GM23338 (cell line): ENCODE data around the gene PTS. TPM values are rescaled to one million over a fixed set of nuclear protein-coding genes. Genes with fewer than 3 reads are reported as not detected.

Experiments used
- ATAC-seq: fragments of 200-7000 bp; cut with Tn5 transposase; 3 replicates; pipeline ENCODE4 v1.9.1; 2020
- DNase-seq: peaks from one replicate; pipeline ENCODE4 v3.0.0-alpha.2; 2015; ENCODE audit warnings: low spot score
- H2AFZ ChIP-seq: fragments of 200-600 bp; sonication (generic); 2 replicates; pipeline ENCODE4 v1.8.0; 2016; ENCODE audit warnings: antibody characterized with exemption, mild to moderate bottlenecking, moderate library complexity
- H3F3A ChIP-seq: fragments of 200-600 bp; sonication (generic); replicated peaks from 2 replicates; pipeline ENCODE4 v1.8.0; 2017; ENCODE audit warnings: antibody characterized with exemption, mixed run types, low read depth
- H3K27ac ChIP-seq: fragments of 200-600 bp; sonication (generic); 2 replicates; pipeline ENCODE4 v1.6.1; 2016; ENCODE audit warnings: low read depth
- H3K27me3 ChIP-seq: fragments of 200-600 bp; sonication (generic); 2 replicates; pipeline ENCODE4 v1.8.0; 2016; ENCODE audit warnings: mild to moderate bottlenecking, mixed run types, moderate library complexity; ENCODE audit not compliant: insufficient read depth
- H3K36me3 ChIP-seq: fragments of 200-600 bp; sonication (generic); 2 replicates; pipeline ENCODE4 v1.8.0; 2016; ENCODE audit warnings: mild to moderate bottlenecking; ENCODE audit not compliant: insufficient read depth
- H3K4me1 ChIP-seq: fragments of 200-600 bp; sonication (generic); 2 replicates; pipeline ENCODE4 v1.8.0; 2016; ENCODE audit warnings: mild to moderate bottlenecking, moderate library complexity; ENCODE audit not compliant: insufficient read depth
- H3K4me2 ChIP-seq: fragments of 200-600 bp; sonication (generic); 2 replicates; pipeline ENCODE4 v1.7.1; 2017; ENCODE audit warnings: mixed run types
- H3K4me3 ChIP-seq: fragments of 200-600 bp; sonication (generic); 2 replicates; pipeline ENCODE4 v1.6.1; 2016; ENCODE audit warnings: mixed run types
- H3K79me2 ChIP-seq: fragments of 200-600 bp; sonication (generic); replicated peaks from 2 replicates; pipeline ENCODE4 v1.8.0; 2017; ENCODE audit warnings: mild to moderate bottlenecking; ENCODE audit not compliant: insufficient read depth
- H3K9me2 ChIP-seq: fragments of 200-600 bp; sonication (generic); 2 replicates; pipeline ENCODE4 v1.8.0; 2017; ENCODE audit not compliant: insufficient read depth
- H4K20me1 ChIP-seq: fragments of 200-600 bp; sonication (generic); replicated peaks from 2 replicates; pipeline ENCODE4 v1.8.0; 2017; ENCODE audit warnings: mild to moderate bottlenecking; ENCODE audit not compliant: insufficient read depth
- H3K27ac Mint-ChIP-seq: 2 replicates; pipeline ENCODE4 v1.8.0; 2020; ENCODE audit warnings: inconsistent platforms, mild to moderate bottlenecking, moderate library complexity, mixed read lengths
- H3K27me3 Mint-ChIP-seq: 3 replicates; pipeline ENCODE4 v1.8.0; 2022; ENCODE audit warnings: low read depth, mild to moderate bottlenecking, moderate library complexity, mixed read lengths, inconsistent platforms; ENCODE audit not compliant: insufficient read depth, poor library complexity
- H3K36me3 Mint-ChIP-seq: 3 replicates; pipeline ENCODE4 v1.8.0; 2021; ENCODE audit warnings: low read depth, mild to moderate bottlenecking, inconsistent platforms, moderate library complexity, mixed read lengths
- H3K4me1 Mint-ChIP-seq: 3 replicates; pipeline ENCODE4 v1.8.0; 2020; ENCODE audit warnings: mild to moderate bottlenecking, inconsistent platforms, mixed read lengths
- H3K4me3 Mint-ChIP-seq: 3 replicates; pipeline ENCODE4 v1.8.0; 2021; ENCODE audit warnings: moderate library complexity, mild to moderate bottlenecking, inconsistent platforms, mixed read lengths
- H3K9me3 Mint-ChIP-seq: 3 replicates; pipeline ENCODE4 v1.8.0; 2020; ENCODE audit warnings: moderate library complexity, mild to moderate bottlenecking, inconsistent platforms, mixed read lengths
- CREB1 ChIP-seq: fragments of 250-450 bp; sonication (Bioruptor Pico); IDR thresholded peaks from 2 replicates; pipeline ENCODE4 v1.5.0; 2020; ENCODE audit warnings: low read depth, mild to moderate bottlenecking, moderate library complexity
- CTCF ChIP-seq, 2 experiments: fragments of 200-600 bp in 1 of 2; sonication (generic) in 1 of 2; conservative IDR thresholded peaks; 2 replicates each; pipeline versions ENCODE4 v1.5.1 to v1.6.1; 2016 to 2017; ENCODE audit warnings: antibody characterized with exemption in 2 of 2, low read depth in 2 of 2, mild to moderate bottlenecking in 2 of 2, moderate library complexity in 1 of 2
- ETS1 ChIP-seq: IDR thresholded peaks from 2 replicates; pipeline ENCODE4 v1.6.1; 2016; ENCODE audit warnings: antibody characterized with exemption
- EZH2 ChIP-seq: fragments of 200-600 bp; sonication (generic); IDR thresholded peaks from one replicate; pipeline ENCODE4 v1.8.0; 2017; ENCODE audit warnings: antibody characterized with exemption, mild to moderate bottlenecking, low read depth; ENCODE audit not compliant: unreplicated experiment
- EZH2phosphoT487 ChIP-seq: fragments of 200-600 bp; sonication (generic); IDR thresholded peaks from one replicate; pipeline ENCODE4 v1.8.1; 2018; ENCODE audit warnings: antibody characterized with exemption; ENCODE audit not compliant: unreplicated experiment
- JUNB ChIP-seq: IDR thresholded peaks from one replicate; pipeline ENCODE4 v1.6.1; 2016; ENCODE audit warnings: antibody characterized with exemption; ENCODE audit not compliant: unreplicated experiment
- NANOG ChIP-seq: IDR thresholded peaks from 2 replicates; pipeline ENCODE4 v1.6.1; 2016; ENCODE audit warnings: antibody characterized with exemption, borderline replicate concordance
- POLR2AphosphoS5 ChIP-seq: IDR thresholded peaks from 2 replicates; pipeline ENCODE4 v1.6.1; 2016; ENCODE audit warnings: antibody characterized with exemption, low read depth
- REST ChIP-seq: IDR thresholded peaks from one replicate; pipeline ENCODE4 v1.6.1; 2018; ENCODE audit warnings: antibody characterized with exemption; ENCODE audit not compliant: unreplicated experiment
- STAT1 ChIP-seq: IDR thresholded peaks from one replicate; pipeline ENCODE4 v1.6.1; 2016; ENCODE audit warnings: antibody characterized with exemption; ENCODE audit not compliant: unreplicated experiment
- ZNF114 ChIP-seq: fragments of 250-450 bp; sonication (Bioruptor Pico); IDR thresholded peaks from 2 replicates; pipeline ENCODE4 v1.5.0; 2020; ENCODE audit warnings: mild to moderate bottlenecking, moderate library complexity
- ZNF331 ChIP-seq: fragments of 250-450 bp; sonication (Bioruptor Pico); IDR thresholded peaks from 2 replicates; pipeline ENCODE4 v1.5.0; 2020; ENCODE audit warnings: low read depth, mild to moderate bottlenecking, moderate library complexity
- ZNF462 ChIP-seq: fragments of 250-450 bp; sonication (Bioruptor Pico); IDR thresholded peaks from 2 replicates; pipeline ENCODE4 v1.5.0; 2020; ENCODE audit warnings: mild to moderate bottlenecking, moderate library complexity
- polyA plus RNA-seq: library from polyadenylated mRNA; unstranded; fragments of >200 nt; fragmentation: Nextera tagmentation; extraction: Ambion mirVana; gene quantifications from 2 replicates; pipeline ENCODE4 v1.2.1, GENCODE V29; 2016
- total RNA-seq: library from RNA; depleted of rRNA; stranded (reverse); fragments of >200 nt; shearing (Covaris generic); gene quantifications from 2 replicates; pipeline ENCODE4 v1.2.3, GENCODE V29; 2014

Gene PTS
- total and polyA plus RNA-seq, 2 experiments from 2014 or later, result 19.9 to 85.5 TPM

- no peak overlapping the region for H3K4me2 ChIP-seq
- TF ChIP-seq ETS1 (no peak), STAT1 (no peak), JUNB (no peak), ZNF462 (no peak), POLR2AphosphoS5 (no peak), EZH2phosphoT487 (no peak), EZH2 (no peak), ZNF114 (CRISPR knock-in tag) (no peak), CTCF (conservative IDR thresholded peaks at IDR 0.05; ENCODE audit: low read depth in 2 of 2) (no peak), REST (no peak), CREB1 (CRISPR knock-in tag) (no peak), ZNF331 (CRISPR knock-in tag) (no peak), NANOG (no peak)
- H3K4me1 ChIP-seq, result no peaks in the 10 kb centered on the region; the same call in 1 of the 2 replicates
- no peak overlapping the region for H3K27ac Mint-ChIP-seq
- H3K36me3 Mint-ChIP-seq, result no peaks in the 10 kb centered on the region; the same call in 2 of the 3 replicates
- H3K4me3 Mint-ChIP-seq, result no peak overlapping the region
- no peaks in the 10 kb centered on the region for H3F3A ChIP-seq
- no peak overlapping the region for H3K27ac ChIP-seq
- H3K4me3 ChIP-seq, result no peak overlapping the region
- ATAC-seq, result no peak
- no peaks in the 10 kb centered on the region for H3K9me3 Mint-ChIP-seq
- H3K79me2 ChIP-seq, result no peaks in the 10 kb centered on the region
- no peaks in the 10 kb centered on the region for H3K27me3 ChIP-seq
- H2AFZ ChIP-seq, result no peak overlapping the region
- H4K20me1 ChIP-seq, result no peaks in the 10 kb centered on the region
- H3K27me3 Mint-ChIP-seq, result peaks cover 4% of the 10 kb centered on the region
- no peak for DNase-seq
- no peaks in the 10 kb centered on the region for H3K9me2 ChIP-seq
- no peaks in the 10 kb centered on the region; the same call in 2 of the 3 replicates for H3K4me1 Mint-ChIP-seq
- no peaks in the 10 kb centered on the region for H3K36me3 ChIP-seq
These were observed 48.6 kb upstream of the PTS start for GRCh38 chr11:112177589-112177988.
